NB4 (cell line): Measurements from ENCODE around the gene SMIM38.

Source experiments
- DNase-seq: peaks from one replicate; pipeline ENCODE4 v3.0.0; 2010; ENCODE audit warnings: low read depth
- H3K4me3 ChIP-seq: one replicate; pipeline ENCODE4 v1.5.1; 2011; ENCODE audit warnings: mild to moderate bottlenecking, low read depth, low read length, moderate library complexity
- MAX ChIP-seq: IDR thresholded peaks from 2 replicates; pipeline ENCODE4 v1.6.1; 2011; ENCODE audit warnings: low read depth, low read length
- MYC ChIP-seq: IDR thresholded peaks from 2 replicates; pipeline ENCODE4 v1.6.1; 2011; ENCODE audit warnings: low read depth, low read length
- POLR2A ChIP-seq: IDR thresholded peaks from 2 replicates; pipeline ENCODE4 v1.6.1; 2011; ENCODE audit warnings: mild to moderate bottlenecking; ENCODE audit not compliant: insufficient read length; ENCODE audit errors: extremely low read depth
- TF ChIP-seq, protein P1 (sequence below): IDR thresholded peaks from one replicate; pipeline ENCODE4 v1.5.1; 2012; ENCODE audit warnings: low read depth, low read length

The SMIM38 gene

DNA sequence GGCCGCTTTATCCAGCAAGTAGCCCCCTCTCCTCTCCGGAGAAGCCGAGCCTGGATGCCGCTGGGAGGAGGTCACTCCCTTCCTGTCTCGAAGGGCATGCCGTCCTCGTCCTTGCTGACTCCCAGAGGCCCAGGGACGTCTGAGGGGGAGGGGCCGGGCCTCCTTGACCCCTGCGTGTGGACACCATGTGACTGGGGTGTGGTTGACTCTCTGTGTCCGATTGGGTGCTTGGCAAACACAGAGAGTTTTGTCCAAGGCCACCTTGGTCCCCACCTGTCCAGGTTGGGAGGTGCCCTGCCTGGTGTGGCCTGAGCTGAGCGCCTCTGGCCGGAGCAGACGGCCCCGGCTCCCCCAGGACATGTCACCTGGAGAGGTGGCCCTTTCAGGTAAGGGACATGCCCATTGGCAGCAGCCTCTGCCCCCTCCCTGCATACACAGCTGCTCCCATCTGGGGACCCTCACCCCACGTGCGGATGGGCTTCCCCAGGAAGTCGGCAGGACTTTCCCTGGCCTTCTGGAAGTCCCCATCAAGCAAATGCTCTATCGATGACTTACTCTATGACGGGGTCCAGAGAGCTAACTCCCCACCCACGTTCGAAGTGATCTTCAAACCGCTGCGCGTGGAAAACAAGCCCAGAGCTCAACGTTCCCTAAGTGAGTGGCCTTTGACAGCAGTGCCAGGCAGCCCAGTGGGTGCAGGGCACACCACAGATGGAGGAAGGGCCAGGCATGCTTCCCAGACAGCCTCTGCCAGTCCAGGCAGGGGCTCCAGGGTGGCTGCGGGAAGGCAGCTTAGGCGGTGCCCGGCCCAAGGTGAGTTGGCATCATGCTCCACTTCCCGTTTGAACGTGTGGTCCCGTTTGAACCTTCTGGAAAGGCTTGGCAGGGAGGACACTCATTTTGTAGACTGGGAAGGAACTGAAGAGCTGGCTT is at the start of gene SMIM38:
SMIM38 (plus strand) TSS at position 634 of the 933 bp plus-strand sequence. CDS start 1,912 bp downstream, outside the sequence.
- H3K4me3 ChIP-seq, result no peak within 1 kb of the TSS
- TF ChIP-seq MAX (no peak), MYC (no peak), POLR2A (no peak)
- TF ChIP-seq, protein P1, sequence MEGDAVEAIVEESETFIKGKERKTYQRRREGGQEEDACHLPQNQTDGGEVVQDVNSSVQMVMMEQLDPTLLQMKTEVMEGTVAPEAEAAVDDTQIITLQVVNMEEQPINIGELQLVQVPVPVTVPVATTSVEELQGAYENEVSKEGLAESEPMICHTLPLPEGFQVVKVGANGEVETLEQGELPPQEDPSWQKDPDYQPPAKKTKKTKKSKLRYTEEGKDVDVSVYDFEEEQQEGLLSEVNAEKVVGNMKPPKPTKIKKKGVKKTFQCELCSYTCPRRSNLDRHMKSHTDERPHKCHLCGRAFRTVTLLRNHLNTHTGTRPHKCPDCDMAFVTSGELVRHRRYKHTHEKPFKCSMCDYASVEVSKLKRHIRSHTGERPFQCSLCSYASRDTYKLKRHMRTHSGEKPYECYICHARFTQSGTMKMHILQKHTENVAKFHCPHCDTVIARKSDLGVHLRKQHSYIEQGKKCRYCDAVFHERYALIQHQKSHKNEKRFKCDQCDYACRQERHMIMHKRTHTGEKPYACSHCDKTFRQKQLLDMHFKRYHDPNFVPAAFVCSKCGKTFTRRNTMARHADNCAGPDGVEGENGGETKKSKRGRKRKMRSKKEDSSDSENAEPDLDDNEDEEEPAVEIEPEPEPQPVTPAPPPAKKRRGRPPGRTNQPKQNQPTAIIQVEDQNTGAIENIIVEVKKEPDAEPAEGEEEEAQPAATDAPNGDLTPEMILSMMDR, result no peak
- DNase-seq, result no peak

GRCh38 chr11:69106031-69106811 is 49.5 kb upstream of the SMIM38 start:
- TF ChIP-seq MAX (no peak), MYC (no peak), POLR2A (no peak)
- DNase-seq, result no peak
- no peak overlapping the region for H3K4me3 ChIP-seq

DNA sequence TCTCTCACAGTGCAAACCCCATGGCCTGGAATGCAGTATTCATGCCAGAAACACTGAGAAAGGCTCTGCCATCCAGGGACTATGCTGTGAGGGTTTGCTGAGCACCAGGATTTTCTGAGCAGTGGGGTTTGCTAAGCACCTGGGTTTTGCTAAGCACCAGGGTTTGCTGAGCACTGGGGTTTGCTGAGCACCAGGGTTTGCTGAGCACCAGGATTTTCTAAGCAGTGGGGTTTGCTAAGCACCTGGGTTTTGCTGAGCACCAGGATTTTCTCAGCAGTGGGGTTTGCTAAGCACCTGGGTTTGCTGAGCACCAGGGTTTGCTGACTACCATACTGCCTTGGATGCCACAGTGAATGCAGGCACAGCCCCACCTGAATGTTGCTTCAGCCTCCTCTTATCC is 48.3 kb upstream of the SMIM38 start:
- no peak for DNase-seq
- no peak for TF ChIP-seq POLR2A
- TF ChIP-seq MAX, result no peak
- TF ChIP-seq, protein P1, result no peak
- TF ChIP-seq MYC, result no peak
- H3K4me3 ChIP-seq, result no peak overlapping the region

DNA sequence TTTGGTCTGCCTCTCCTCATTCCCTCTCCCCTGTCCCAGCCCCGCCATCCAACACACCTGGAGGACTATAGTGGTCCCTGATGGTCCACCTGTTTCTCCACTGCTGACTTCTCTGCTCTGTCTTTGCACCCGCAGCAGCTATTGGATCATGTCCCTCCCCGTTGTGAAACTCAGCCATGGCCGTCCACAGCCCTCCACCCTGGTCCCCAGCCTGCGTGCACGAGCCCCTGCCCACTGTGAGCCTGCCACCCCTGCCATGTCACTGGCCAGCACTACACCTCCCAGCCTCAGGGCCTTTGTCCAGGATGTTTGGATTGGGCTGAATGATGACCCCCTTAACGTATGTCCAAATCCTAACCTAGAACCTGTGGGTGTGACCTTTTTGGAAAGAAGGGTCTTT is 47.7 kb upstream of the SMIM38 start:
- H3K4me3 ChIP-seq, result no peak overlapping the region
- TF ChIP-seq MYC (no peak), MAX (no peak), POLR2A (no peak)
- TF ChIP-seq, protein P1, result no peak
- DNase-seq, result no peak

DNA sequence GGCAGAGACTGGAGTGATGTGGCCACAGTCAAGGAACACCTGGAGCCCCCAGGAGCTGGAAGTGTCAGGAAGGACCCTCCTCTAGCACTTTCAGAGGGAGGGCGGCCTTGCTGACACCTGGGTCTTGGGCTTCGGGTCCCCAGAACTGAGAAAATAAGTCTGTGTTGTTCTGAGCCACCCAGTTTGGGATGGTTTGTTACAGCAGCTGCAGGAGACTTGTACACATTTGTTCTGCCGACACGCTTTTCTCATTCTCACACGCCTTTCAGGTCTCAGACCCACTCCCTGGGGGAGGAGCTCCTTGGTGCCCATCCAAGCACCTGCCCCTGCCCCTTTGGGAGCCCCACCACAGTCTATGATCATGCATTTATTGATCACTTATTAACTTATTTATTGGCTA is 47.2 kb upstream of the SMIM38 start:
- DNase-seq, result no peak
- TF ChIP-seq POLR2A (no peak), MAX (no peak), MYC (no peak)
- TF ChIP-seq, protein P1, result no peak
- no peak overlapping the region for H3K4me3 ChIP-seq
